HepG2 (cell line): Measurements from ENCODE around the gene CTNNA1. TPM values are rescaled to one million over a fixed set of nuclear protein-coding genes. Genes with fewer than 3 reads are reported as not detected.

Experiments
- ATAC-seq: fragments of 200-7000 bp; cut with Tn5 transposase; 3 replicates; pipeline ENCODE4 v1.9.1; 2020; ENCODE audit warnings: mild to moderate bottlenecking, moderate library complexity
- BruUV-seq: library from RNA; stranded (reverse); fragments of 400-500 nt; replicated peaks from 2 replicates; lab custom pipeline; 2021; lab: Mats Ljungman, UMichigan
- CTCF ChIA-PET: fragments of 300-600 bp; formaldehyde crosslinking; extraction: SDS; loops from one replicate; lab custom pipeline; 2021; ENCODE audit warnings: low total read pairs, inconsistent platforms, low intra/inter-chr PET ratio; lab: Yijun Ruan, JAX
- POLR2A ChIA-PET: fragments of 350-600 bp; sonication (Branson Sonifier 250); formaldehyde crosslinking; loops from one replicate; lab custom pipeline; 2020; ENCODE audit warnings: antibody characterized with exemption, inconsistent platforms; lab: Yijun Ruan, JAX
- DNase-seq: peaks from one replicate; pipeline ENCODE4 v3.0.0-alpha.2; 2015; ENCODE audit warnings: low spot score
- FAIRE-seq: peaks from 3 replicates; lab custom pipeline; 2011; peaks lifted over from hg19 to GRCh38; lab: Jason Lieb, UNC
- H2AFZ ChIP-seq: one replicate; pipeline ENCODE4 v1.6.1; 2011; ENCODE audit warnings: low read length, inconsistent platforms
- H3K27ac ChIP-seq: fragments of 300-600 bp; 3 replicates; pipeline ENCODE4 v1.8.0; 2011; ENCODE audit warnings: mixed run types, mild to moderate bottlenecking, mixed read lengths, low read length, inconsistent platforms; ENCODE audit not compliant: insufficient read depth; ENCODE audit errors: extremely low read length
- H3K27me3 ChIP-seq, 2 experiments: fragments of 200-600 bp in 1 of 2; 2 replicates in 1 of 2; 3 replicates in 1 of 2; pipeline versions ENCODE4 v1.6.0 to v1.8.0; 2011; ENCODE audit warnings: low read length in 2 of 2, mild to moderate bottlenecking in 2 of 2, moderate library complexity in 2 of 2, inconsistent platforms in 1 of 2; ENCODE audit not compliant: insufficient read depth in 2 of 2, control insufficient read depth in 1 of 2
- H3K36me3 ChIP-seq, 2 experiments: fragments of 200-600 bp in 1 of 2; replicated peaks in 1 of 2; 2 replicates in 1 of 2; 3 replicates in 1 of 2; pipeline versions ENCODE4 v1.5.1 to v1.8.0; 2011; ENCODE audit warnings: low read length in 2 of 2, inconsistent platforms in 1 of 2; ENCODE audit not compliant: insufficient read depth in 2 of 2, control insufficient read depth in 1 of 2
- H3K4me1 ChIP-seq: 2 replicates; pipeline ENCODE4 v1.5.1; 2012; ENCODE audit warnings: low read length, inconsistent platforms; ENCODE audit not compliant: insufficient read depth
- H3K4me2 ChIP-seq: 2 replicates; pipeline ENCODE4 v1.6.0; 2011; ENCODE audit warnings: low read depth, low read length, inconsistent platforms
- H3K4me3 ChIP-seq, 3 experiments: fragments of 200-600 bp in 1 of 3; sonication (generic), shearing (Covaris generic) in 1 of 3; replicated peaks in 1 of 3; 2 replicates each; pipeline ENCODE4 v1.5.1; 2011 to 2016; ENCODE audit warnings: low read length in 3 of 3, inconsistent platforms in 2 of 3, low read depth in 2 of 3, mild to moderate bottlenecking in 2 of 3, control low read depth in 1 of 3, mixed read lengths in 1 of 3; ENCODE audit not compliant: insufficient read depth in 1 of 3
- H3K79me2 ChIP-seq: one replicate; pipeline ENCODE4 v1.6.1; 2011; ENCODE audit warnings: low read length, inconsistent platforms; ENCODE audit not compliant: insufficient read depth
- H3K9ac ChIP-seq: 2 replicates; pipeline ENCODE4 v1.6.0; 2011; ENCODE audit warnings: mild to moderate bottlenecking, low read depth, low read length, inconsistent platforms; ENCODE audit not compliant: insufficient read depth
- H3K9me3 ChIP-seq: 2 replicates; pipeline ENCODE4 v1.5.1; 2012; ENCODE audit warnings: mild to moderate bottlenecking, low read length
- H4K20me1 ChIP-seq: 2 replicates; pipeline ENCODE4 v1.6.0; 2011; ENCODE audit warnings: inconsistent platforms, mild to moderate bottlenecking, low read length, moderate library complexity; ENCODE audit not compliant: insufficient read depth
- BCL6 ChIP-seq: IDR thresholded peaks from 2 replicates; pipeline ENCODE4 v1.6.1; 2016; ENCODE audit warnings: missing genetic modification reagents, missing compliant biosample characterization
- CEBPB ChIP-seq: IDR thresholded peaks from 2 replicates; pipeline ENCODE4 v1.6.1; 2011; ENCODE audit warnings: low read depth, low read length, improper control_type of control experiment, borderline replicate concordance
- ERF ChIP-seq: IDR thresholded peaks from 2 replicates; pipeline ENCODE4 v1.6.1; 2018; ENCODE audit warnings: missing biosample characterization, missing genetic modification reagents
- HMG20B ChIP-seq: conservative IDR thresholded peaks from 2 replicates; pipeline ENCODE4 v1.6.1; 2016; ENCODE audit warnings: missing genetic modification reagents, missing compliant biosample characterization
- IKZF4 ChIP-seq: sonication (generic); formaldehyde crosslinking; IDR thresholded peaks from 2 replicates; pipeline ENCODE4 v1.5.1; 2020; ENCODE audit warnings: borderline replicate concordance, mild to moderate bottlenecking, low read depth, missing genetic modification reagents; ENCODE audit errors: not compliant biosample characterization
- KLF6 ChIP-seq: IDR thresholded peaks from 2 replicates; pipeline ENCODE4 v1.8.0; 2016; ENCODE audit warnings: missing biosample characterization, missing genetic modification reagents
- NAIF1 ChIP-seq: sonication (generic); formaldehyde crosslinking; IDR thresholded peaks from 2 replicates; pipeline ENCODE4 v1.5.0; 2020; ENCODE audit warnings: mild to moderate bottlenecking, missing genetic modification reagents, borderline replicate concordance
- RFX1 ChIP-seq: fragments of 450-650 bp; IDR thresholded peaks from 2 replicates; pipeline ENCODE4 v1.6.1; 2017
- ZBTB7A ChIP-seq: sonication (generic); formaldehyde crosslinking; IDR thresholded peaks from 2 replicates; pipeline ENCODE4 v1.8.0; 2022; ENCODE audit warnings: mild to moderate bottlenecking, missing genetic modification reagents
- ZFP62 ChIP-seq: sonication (generic); formaldehyde crosslinking; IDR thresholded peaks from 2 replicates; pipeline ENCODE4 v1.4.0; 2020; ENCODE audit warnings: missing genetic modification reagents
- ZMYM4 ChIP-seq: sonication (generic); formaldehyde crosslinking; IDR thresholded peaks from 2 replicates; pipeline ENCODE4 v1.8.1; 2023; ENCODE audit warnings: mild to moderate bottlenecking, missing genetic modification reagents
- ZNF7 ChIP-seq: IDR thresholded peaks from 2 replicates; pipeline ENCODE4 v1.6.1; 2016; ENCODE audit warnings: missing biosample characterization, missing genetic modification reagents
- ZSCAN21 ChIP-seq: sonication (generic); formaldehyde crosslinking; IDR thresholded peaks from 2 replicates; pipeline ENCODE4 v1.8.0; 2022; ENCODE audit warnings: mild to moderate bottlenecking, missing genetic modification reagents, moderate library complexity, borderline replicate concordance
- WGBS: methylation state at CpG from one replicate; pipeline ENCODE4 v1.1.6; 2017; ENCODE audit warnings: low lambda C conversion rate; 5-methylcytosine and 5-hydroxymethylcytosine counted together
- in situ Hi-C: cut with HindIII; loops from 2 replicates; pipeline ENCODE4 v1.10.0; 2017; ENCODE audit warnings: low pct_unique_long_range_greater_than_20kb; ENCODE audit not compliant: extremely low pct_ligation_motif_present
- intact Hi-C: fragments of 100-400 bp; cut with micrococcal nuclease; formaldehyde crosslinking; loops from one replicate; pipeline ENCODE4 v1.10.0; 2022; ENCODE audit not compliant: unreplicated experiment
- polyA plus RNA-seq, 8 experiments: library from polyadenylated mRNA; depleted of rRNA in 3 of 8; stranded (reverse) in 7 of 8; unstranded in 1 of 8; fragments of >200 nt; fragmentation: Illumina TruSeq in 4 of 8; extraction: Trizol in 4 of 8; gene quantifications; 2 replicates each; pipeline versions ENCODE4 v1.2.1 to v1.2.3, GENCODE V29; 2011 to 2016; ENCODE audit warnings: low read depth in 4 of 8, missing spikeins in 1 of 8, mixed read lengths in 1 of 8; ENCODE audit not compliant: insufficient read depth in 1 of 8
- total RNA-seq, 5 experiments: library from RNA; depleted of rRNA; stranded (reverse); fragments of >200 nt; fragmentation: Illumina TruSeq; extraction: Trizol; gene quantifications; 2 replicates each; pipeline ENCODE4 v1.2.3, GENCODE V29; 2016; ENCODE audit warnings: low read depth in 1 of 5
- TF ChIP-seq, protein P1 (sequence below): IDR thresholded peaks from 2 replicates; pipeline ENCODE4 v1.6.1; 2016; ENCODE audit warnings: missing compliant biosample characterization, missing genetic modification reagents, borderline replicate concordance
- TF ChIP-seq, protein P2 (sequence below): sonication (generic); formaldehyde crosslinking; IDR thresholded peaks from 2 replicates; pipeline ENCODE4 v1.4.0; 2020; ENCODE audit warnings: missing genetic modification reagents, borderline replicate concordance
- TF ChIP-seq, protein P3 (sequence below): sonication (generic); formaldehyde crosslinking; IDR thresholded peaks from 2 replicates; pipeline ENCODE4 v1.5.0; 2020; ENCODE audit warnings: missing genetic modification reagents, mild to moderate bottlenecking, borderline replicate concordance
- TF ChIP-seq, protein P4 (sequence below): sonication (generic); formaldehyde crosslinking; IDR thresholded peaks from 2 replicates; pipeline ENCODE4 v1.4.0; 2020; ENCODE audit warnings: missing genetic modification reagents, low read depth, mild to moderate bottlenecking, borderline replicate concordance

The CTNNA1 gene
- total and polyA plus RNA-seq, 2 of the 13 experiments (the other 11 are each of a cell fraction or from before 2014, with no cell fraction given), result 66.8 to 162 TPM

DNA sequence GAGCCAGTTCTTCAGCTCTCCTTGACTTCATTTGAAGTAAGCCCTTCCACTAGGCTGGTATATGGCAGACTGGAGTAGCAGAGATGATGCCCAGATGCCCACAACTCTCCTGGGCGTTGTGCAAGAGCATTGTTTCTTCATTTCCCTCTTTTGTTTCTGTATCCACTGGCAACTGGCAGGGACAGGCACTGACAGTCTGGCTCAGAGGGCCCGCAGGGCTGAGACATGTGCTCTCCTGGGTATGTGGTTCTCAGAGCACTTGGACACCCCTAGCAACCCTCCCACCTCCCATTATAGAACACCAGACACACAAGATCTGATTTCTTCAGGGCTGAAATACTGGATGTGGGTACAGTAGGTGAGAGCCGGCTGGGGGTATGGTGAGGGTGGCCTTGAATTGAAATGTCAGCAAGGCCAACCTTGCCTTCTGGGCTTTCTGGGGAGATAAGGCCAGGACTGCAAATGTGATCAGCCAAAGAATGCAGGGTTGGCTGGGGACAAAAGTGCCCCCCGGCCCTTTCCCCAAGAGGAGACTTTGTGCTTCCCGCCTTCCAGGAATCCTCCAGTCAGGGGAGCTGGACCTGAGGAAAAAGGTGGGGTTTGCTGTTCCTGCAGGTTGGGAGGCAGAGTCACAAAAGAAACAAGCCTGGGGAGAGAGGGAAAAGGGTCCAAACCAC is 28.6 kb upstream of the CTNNA1 start:
- WGBS, result 43% methylated on average over 5 of the region's 5 CpGs
- H2AFZ ChIP-seq, result no peak overlapping the region
- POLR2A ChIA-PET, result interaction anchor here (0.9 to 1.6 kb wide), 8 partner anchors 9 to 149 kb away, joined by 3 to 9 read pairs (median 6); partner anchors contain the start of genes CTNNA1 and HSPA9
- FAIRE-seq (no peak), ATAC-seq (peak; percentile 12; the same call in 2 of the 3 replicates), DNase-seq (no peak)
- CTCF ChIA-PET, result no interaction called here
- intact Hi-C loops, result no loop called here
- in situ Hi-C loops, result no loop called here
- H3K27ac ChIP-seq, result peak overlapping the region; percentile 90
- H3K79me2 ChIP-seq, result no peaks in the 10 kb centered on the region
- peak overlapping the region; percentile 82 for H3K4me2 ChIP-seq
- no peaks in the 10 kb centered on the region for H3K9me3 ChIP-seq
- peak overlapping the region; percentile 58 for H3K9ac ChIP-seq
- peaks cover 69% of the 10 kb centered on the region for H3K4me1 ChIP-seq
- H3K36me3 ChIP-seq, result no peaks in the 10 kb centered on the region
- peak overlapping the region in 1 of 3 experiments; percentile 49; a peak in 1 of 6 replicates for H3K4me3 ChIP-seq
- H4K20me1 ChIP-seq, result no peaks in the 10 kb centered on the region
- no TSS peak for BruUV-seq
- H3K27me3 ChIP-seq, result no peaks in the 10 kb centered on the region; a peak in 1 of 5 replicates
- no peak for TF ChIP-seq ERF (CRISPR knock-in tag)
- TF ChIP-seq, protein P1, sequence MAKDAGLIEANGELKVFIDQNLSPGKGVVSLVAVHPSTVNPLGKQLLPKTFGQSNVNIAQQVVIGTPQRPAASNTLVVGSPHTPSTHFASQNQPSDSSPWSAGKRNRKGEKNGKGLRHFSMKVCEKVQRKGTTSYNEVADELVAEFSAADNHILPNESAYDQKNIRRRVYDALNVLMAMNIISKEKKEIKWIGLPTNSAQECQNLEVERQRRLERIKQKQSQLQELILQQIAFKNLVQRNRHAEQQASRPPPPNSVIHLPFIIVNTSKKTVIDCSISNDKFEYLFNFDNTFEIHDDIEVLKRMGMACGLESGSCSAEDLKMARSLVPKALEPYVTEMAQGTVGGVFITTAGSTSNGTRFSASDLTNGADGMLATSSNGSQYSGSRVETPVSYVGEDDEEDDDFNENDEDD, result no peak; the same call in 1 of the 2 replicates
- TF ChIP-seq, protein P2, sequence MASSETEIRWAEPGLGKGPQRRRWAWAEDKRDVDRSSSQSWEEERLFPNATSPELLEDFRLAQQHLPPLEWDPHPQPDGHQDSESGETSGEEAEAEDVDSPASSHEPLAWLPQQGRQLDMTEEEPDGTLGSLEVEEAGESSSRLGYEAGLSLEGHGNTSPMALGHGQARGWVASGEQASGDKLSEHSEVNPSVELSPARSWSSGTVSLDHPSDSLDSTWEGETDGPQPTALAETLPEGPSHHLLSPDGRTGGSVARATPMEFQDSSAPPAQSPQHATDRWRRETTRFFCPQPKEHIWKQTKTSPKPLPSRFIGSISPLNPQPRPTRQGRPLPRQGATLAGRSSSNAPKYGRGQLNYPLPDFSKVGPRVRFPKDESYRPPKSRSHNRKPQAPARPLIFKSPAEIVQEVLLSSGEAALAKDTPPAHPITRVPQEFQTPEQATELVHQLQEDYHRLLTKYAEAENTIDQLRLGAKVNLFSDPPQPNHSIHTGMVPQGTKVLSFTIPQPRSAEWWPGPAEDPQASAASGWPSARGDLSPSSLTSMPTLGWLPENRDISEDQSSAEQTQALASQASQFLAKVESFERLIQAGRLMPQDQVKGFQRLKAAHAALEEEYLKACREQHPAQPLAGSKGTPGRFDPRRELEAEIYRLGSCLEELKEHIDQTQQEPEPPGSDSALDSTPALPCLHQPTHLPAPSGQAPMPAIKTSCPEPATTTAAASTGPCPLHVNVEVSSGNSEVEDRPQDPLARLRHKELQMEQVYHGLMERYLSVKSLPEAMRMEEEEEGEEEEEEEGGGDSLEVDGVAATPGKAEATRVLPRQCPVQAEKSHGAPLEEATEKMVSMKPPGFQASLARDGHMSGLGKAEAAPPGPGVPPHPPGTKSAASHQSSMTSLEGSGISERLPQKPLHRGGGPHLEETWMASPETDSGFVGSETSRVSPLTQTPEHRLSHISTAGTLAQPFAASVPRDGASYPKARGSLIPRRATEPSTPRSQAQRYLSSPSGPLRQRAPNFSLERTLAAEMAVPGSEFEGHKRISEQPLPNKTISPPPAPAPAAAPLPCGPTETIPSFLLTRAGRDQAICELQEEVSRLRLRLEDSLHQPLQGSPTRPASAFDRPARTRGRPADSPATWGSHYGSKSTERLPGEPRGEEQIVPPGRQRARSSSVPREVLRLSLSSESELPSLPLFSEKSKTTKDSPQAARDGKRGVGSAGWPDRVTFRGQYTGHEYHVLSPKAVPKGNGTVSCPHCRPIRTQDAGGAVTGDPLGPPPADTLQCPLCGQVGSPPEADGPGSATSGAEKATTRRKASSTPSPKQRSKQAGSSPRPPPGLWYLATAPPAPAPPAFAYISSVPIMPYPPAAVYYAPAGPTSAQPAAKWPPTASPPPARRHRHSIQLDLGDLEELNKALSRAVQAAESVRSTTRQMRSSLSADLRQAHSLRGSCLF (CRISPR knock-in tag), result no peak
- no peak for TF ChIP-seq HMG20B (CRISPR knock-in tag)
- TF ChIP-seq ZBTB7A, result no peak
- no peak for TF ChIP-seq ZFP62 (CRISPR knock-in tag)
- TF ChIP-seq IKZF4 (CRISPR knock-in tag), result no peak
- no peak for TF ChIP-seq KLF6
- TF ChIP-seq, protein P3, sequence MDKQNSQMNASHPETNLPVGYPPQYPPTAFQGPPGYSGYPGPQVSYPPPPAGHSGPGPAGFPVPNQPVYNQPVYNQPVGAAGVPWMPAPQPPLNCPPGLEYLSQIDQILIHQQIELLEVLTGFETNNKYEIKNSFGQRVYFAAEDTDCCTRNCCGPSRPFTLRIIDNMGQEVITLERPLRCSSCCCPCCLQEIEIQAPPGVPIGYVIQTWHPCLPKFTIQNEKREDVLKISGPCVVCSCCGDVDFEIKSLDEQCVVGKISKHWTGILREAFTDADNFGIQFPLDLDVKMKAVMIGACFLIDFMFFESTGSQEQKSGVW (CRISPR knock-in tag), result no peak
- no peak for TF ChIP-seq ZMYM4 (CRISPR knock-in tag)
- TF ChIP-seq BCL6 (CRISPR knock-in tag), result peak; percentile 50; the same call in 1 of the 2 replicates
- TF ChIP-seq ZSCAN21 (CRISPR knock-in tag), result peak; percentile 22; the same call in 1 of the 2 replicates
- TF ChIP-seq, protein P4, sequence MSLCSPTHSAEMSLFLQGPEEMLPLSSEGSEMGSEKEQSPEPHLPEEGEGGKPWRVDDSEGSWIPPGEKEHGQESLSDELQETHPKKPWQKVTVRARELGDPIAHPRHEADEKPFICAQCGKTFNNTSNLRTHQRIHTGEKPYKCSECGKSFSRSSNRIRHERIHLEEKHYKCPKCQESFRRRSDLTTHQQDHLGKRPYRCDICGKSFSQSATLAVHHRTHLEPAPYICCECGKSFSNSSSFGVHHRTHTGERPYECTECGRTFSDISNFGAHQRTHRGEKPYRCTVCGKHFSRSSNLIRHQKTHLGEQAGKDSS (CRISPR knock-in tag), result no peak
- no peak for TF ChIP-seq ZNF7 (CRISPR knock-in tag)
- TF ChIP-seq NAIF1 (CRISPR knock-in tag), result no peak
- peak; percentile 58; the same call in 1 of the 2 replicates for TF ChIP-seq CEBPB
- peak; percentile 38; the same call in 1 of the 2 replicates for TF ChIP-seq RFX1
